Liver (tissue), 9 donors: Measurements from ENCODE around the gene TMEM165. TPM values are rescaled to one million over a fixed set of nuclear protein-coding genes. Genes with fewer than 3 reads are reported as not detected.

Experiments
- DNase-seq: peaks from one replicate; pipeline ENCODE4 v3.0.0-alpha.2; 2017; ENCODE audit warnings: low spot score
- H3K27ac ChIP-seq, 2 donors: one replicate each; pipeline ENCODE4 v1.7.0; 2013; ENCODE audit warnings: inconsistent platforms in 2 of 2, low read length in 2 of 2, control low read depth in 1 of 2, low read depth in 1 of 2, mild to moderate bottlenecking in 1 of 2
- H3K27me3 ChIP-seq, 4 donors: one replicate each; pipeline versions ENCODE4 v1.6.1 to v1.7.0; 2013; ENCODE audit warnings: low read length in 3 of 4, inconsistent platforms in 1 of 4, mild to moderate bottlenecking in 1 of 4, moderate library complexity in 1 of 4; ENCODE audit not compliant: control insufficient read depth in 4 of 4, insufficient read depth in 4 of 4
- H3K36me3 ChIP-seq, 4 donors: one replicate each; pipeline versions ENCODE4 v1.6.1 to v1.7.0; 2013; ENCODE audit warnings: low read length in 3 of 4, mild to moderate bottlenecking in 3 of 4, low read depth in 1 of 4, moderate library complexity in 1 of 4; ENCODE audit not compliant: control insufficient read depth in 4 of 4, insufficient read depth in 3 of 4
- H3K4me1 ChIP-seq, 4 donors: one replicate each; pipeline versions ENCODE4 v1.6.1 to v1.7.0; 2013; ENCODE audit warnings: low read length in 3 of 4, mild to moderate bottlenecking in 3 of 4, moderate library complexity in 1 of 4; ENCODE audit not compliant: control insufficient read depth in 4 of 4, insufficient read depth in 4 of 4
- H3K4me3 ChIP-seq, 3 donors: one replicate each; pipeline versions ENCODE4 v1.6.1 to v1.7.0; 2013; ENCODE audit warnings: low read length in 3 of 3, control low read depth in 1 of 3, low read depth in 1 of 3, mild to moderate bottlenecking in 1 of 3
- H3K9ac ChIP-seq, 2 donors: one replicate each; pipeline ENCODE4 v1.7.0; 2013; ENCODE audit warnings: low read length in 2 of 2, mild to moderate bottlenecking in 2 of 2, moderate library complexity in 2 of 2, control low read depth in 1 of 2, low read depth in 1 of 2
- H3K9me3 ChIP-seq, 4 donors: one replicate each; pipeline versions ENCODE4 v1.6.1 to v1.7.0; 2013; ENCODE audit warnings: low read length in 3 of 4; ENCODE audit not compliant: control insufficient read depth in 4 of 4
- ATF3 ChIP-seq: IDR thresholded peaks from 2 replicates; pipeline ENCODE4 v1.6.1; 2016; ENCODE audit warnings: antibody characterized with exemption
- EGR1 ChIP-seq, 2 donors: IDR thresholded peaks; 2 replicates each; pipeline ENCODE4 v1.6.1; 2016 to 2018; ENCODE audit warnings: antibody characterized with exemption in 2 of 2, low read depth in 2 of 2
- FOXA1 ChIP-seq: IDR thresholded peaks from 2 replicates; pipeline ENCODE4 v1.6.1; 2016; ENCODE audit warnings: antibody characterized with exemption
- FOXA2 ChIP-seq: IDR thresholded peaks from 2 replicates; pipeline ENCODE4 v1.6.1; 2016; ENCODE audit warnings: antibody characterized with exemption
- GABPA ChIP-seq, 2 donors: IDR thresholded peaks in 1 of 2; conservative IDR thresholded peaks in 1 of 2; 2 replicates each; pipeline ENCODE4 v1.6.1; 2016; ENCODE audit warnings: antibody characterized with exemption in 2 of 2, mild to moderate bottlenecking in 1 of 2, moderate library complexity in 1 of 2
- HNF4A ChIP-seq, 2 donors: conservative IDR thresholded peaks; 2 replicates each; pipeline ENCODE4 v1.6.1; 2016; ENCODE audit warnings: antibody characterized with exemption in 2 of 2, mild to moderate bottlenecking in 2 of 2
- HNF4G ChIP-seq: IDR thresholded peaks from 2 replicates; pipeline ENCODE4 v1.6.1; 2016; ENCODE audit warnings: antibody characterized with exemption
- JUND ChIP-seq, 2 donors: IDR thresholded peaks; 2 replicates each; pipeline ENCODE4 v1.6.1; 2016; ENCODE audit warnings: antibody characterized with exemption in 2 of 2
- MAX ChIP-seq: IDR thresholded peaks from 2 replicates; pipeline ENCODE4 v1.6.1; 2016; ENCODE audit warnings: antibody characterized with exemption
- NR2F2 ChIP-seq: IDR thresholded peaks from 2 replicates; pipeline ENCODE4 v1.6.1; 2016; ENCODE audit warnings: antibody characterized with exemption
- RAD21 ChIP-seq, 2 donors: IDR thresholded peaks; 2 replicates each; pipeline ENCODE4 v1.6.1; 2016; ENCODE audit warnings: antibody characterized with exemption in 2 of 2, mild to moderate bottlenecking in 2 of 2
- REST ChIP-seq: IDR thresholded peaks from 2 replicates; pipeline ENCODE4 v1.6.1; 2016; ENCODE audit warnings: antibody characterized with exemption, mild to moderate bottlenecking
- RXRA ChIP-seq, 2 donors: IDR thresholded peaks; 2 replicates each; pipeline ENCODE4 v1.6.1; 2017 to 2018; ENCODE audit warnings: antibody characterized with exemption in 2 of 2, mild to moderate bottlenecking in 1 of 2
- SP1 ChIP-seq: IDR thresholded peaks from 2 replicates; pipeline ENCODE4 v1.6.1; 2018; ENCODE audit warnings: antibody characterized with exemption, mild to moderate bottlenecking
- TAF1 ChIP-seq: conservative IDR thresholded peaks from 2 replicates; pipeline ENCODE4 v1.6.1; 2016; ENCODE audit warnings: antibody characterized with exemption, mild to moderate bottlenecking
- YY1 ChIP-seq: IDR thresholded peaks from 2 replicates; pipeline ENCODE4 v1.6.1; 2016; ENCODE audit warnings: antibody characterized with exemption, mild to moderate bottlenecking
- ZBTB33 ChIP-seq: IDR thresholded peaks from 2 replicates; pipeline ENCODE4 v1.6.1; 2016; ENCODE audit warnings: antibody characterized with exemption
- WGBS: extraction: QIAGEN DNeasy Blood & Tissue Kit; methylation state at CpG from one replicate; pipeline ENCODE4 v1.1.7; 2013; 5-methylcytosine and 5-hydroxymethylcytosine counted together
- polyA plus RNA-seq, 2 donors: library from polyadenylated mRNA; stranded (reverse) in 1 of 2; unstranded in 1 of 2; fragments of 200-250 nt in 1 of 2; fragments of >200 nt in 1 of 2; fragmentation: Nextera tagmentation in 1 of 2; extraction: Ambion mirVana in 1 of 2; gene quantifications; one replicate each; pipeline versions ENCODE4 v1.2.1 to v1.2.3, GENCODE V29; 2013 to 2015
- total RNA-seq, 2 donors: library from RNA; depleted of rRNA; stranded (reverse); fragments of >200 nt; gene quantifications; one replicate each; pipeline ENCODE4 v1.2.3, GENCODE V29; 2014
- TF ChIP-seq, protein P1 (sequence below): fragments of 150-350 bp; IDR thresholded peaks from 2 replicates; pipeline ENCODE4 v1.5.1; 2017; ENCODE audit warnings: improper control_type of control experiment, low read depth, low read length; ENCODE audit not compliant: missing input control
- donor health status: healthy.
- donor health status: healthy.
- donor health status: healthy.
- donor health status: healthy.
- donor health status: healthy.

Gene TMEM165
- total and polyA plus RNA-seq, 4 donors: 16.4 to 42.1 (median 29.1) TPM

GRCh38 chr4:55407119-55407518, 11.4 kb downstream of the TMEM165 start:
- WGBS: 91% methylated on average over 3 of the region's 3 CpGs
- H3K4me1 ChIP-seq: no peaks in the 10 kb centered on the region
- no peak for DNase-seq
- peaks cover 0 to 10% (median 4%) of the 10 kb centered on the region in 4 donors for H3K36me3 ChIP-seq
- H3K4me3 ChIP-seq: no peak overlapping the region
- H3K27me3 ChIP-seq: no peaks in the 10 kb centered on the region
- no peak overlapping the region for H3K27ac ChIP-seq
- H3K9me3 ChIP-seq: no peaks in the 10 kb centered on the region
- H3K9ac ChIP-seq: no peak overlapping the region
- TF ChIP-seq EGR1 (IDR thresholded peaks at IDR 0.05; ENCODE audit: low read depth in 2 of 2) (no peak), TAF1 (no peak), ZBTB33 (no peak), RXRA (IDR thresholded peaks at IDR 0.05) (no peak), HNF4G (no peak), YY1 (no peak), RAD21 (IDR thresholded peaks at IDR 0.05) (no peak), GABPA (IDR thresholded peaks at IDR 0.05 in 1 of 2, conservative IDR thresholded peaks at IDR 0.05 in 1 of 2) (no peak), MAX (no peak), NR2F2 (no peak), FOXA2 (no peak), ATF3 (no peak), HNF4A (conservative IDR thresholded peaks at IDR 0.05) (no peak), FOXA1 (no peak), JUND (IDR thresholded peaks at IDR 0.05) (no peak), REST (no peak), SP1 (no peak)
- TF ChIP-seq, protein P1, sequence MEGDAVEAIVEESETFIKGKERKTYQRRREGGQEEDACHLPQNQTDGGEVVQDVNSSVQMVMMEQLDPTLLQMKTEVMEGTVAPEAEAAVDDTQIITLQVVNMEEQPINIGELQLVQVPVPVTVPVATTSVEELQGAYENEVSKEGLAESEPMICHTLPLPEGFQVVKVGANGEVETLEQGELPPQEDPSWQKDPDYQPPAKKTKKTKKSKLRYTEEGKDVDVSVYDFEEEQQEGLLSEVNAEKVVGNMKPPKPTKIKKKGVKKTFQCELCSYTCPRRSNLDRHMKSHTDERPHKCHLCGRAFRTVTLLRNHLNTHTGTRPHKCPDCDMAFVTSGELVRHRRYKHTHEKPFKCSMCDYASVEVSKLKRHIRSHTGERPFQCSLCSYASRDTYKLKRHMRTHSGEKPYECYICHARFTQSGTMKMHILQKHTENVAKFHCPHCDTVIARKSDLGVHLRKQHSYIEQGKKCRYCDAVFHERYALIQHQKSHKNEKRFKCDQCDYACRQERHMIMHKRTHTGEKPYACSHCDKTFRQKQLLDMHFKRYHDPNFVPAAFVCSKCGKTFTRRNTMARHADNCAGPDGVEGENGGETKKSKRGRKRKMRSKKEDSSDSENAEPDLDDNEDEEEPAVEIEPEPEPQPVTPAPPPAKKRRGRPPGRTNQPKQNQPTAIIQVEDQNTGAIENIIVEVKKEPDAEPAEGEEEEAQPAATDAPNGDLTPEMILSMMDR: no peak
